SJCRH30 (cell line): ENCODE measurements around the gene ASTN2. TPM values are rescaled to one million over a fixed set of nuclear protein-coding genes. Genes with fewer than 3 reads are reported as not detected.

Source experiments
- DNase-seq, 2 experiments: peaks; one replicate each; pipeline ENCODE4 v3.0.0-alpha.2; 2015 to 2020
- H3K27ac ChIP-seq: fragments of 250-450 bp; sonication (Bioruptor Pico); 2 replicates; pipeline ENCODE4 v1.5.1; 2020; ENCODE audit warnings: mild to moderate bottlenecking, moderate library complexity
- H3K27me3 ChIP-seq: fragments of 250-450 bp; sonication (Bioruptor Pico); 2 replicates; pipeline ENCODE4 v1.5.1; 2020; ENCODE audit warnings: mild to moderate bottlenecking, moderate library complexity
- H3K36me3 ChIP-seq: fragments of 250-450 bp; sonication (Bioruptor Pico); 2 replicates; pipeline ENCODE4 v1.5.1; 2020; ENCODE audit warnings: mild to moderate bottlenecking, moderate library complexity
- H3K4me1 ChIP-seq: fragments of 250-450 bp; sonication (Bioruptor Pico); 2 replicates; pipeline ENCODE4 v1.5.1; 2020; ENCODE audit warnings: mild to moderate bottlenecking, moderate library complexity
- H3K4me3 ChIP-seq: fragments of 250-450 bp; sonication (Bioruptor Pico); 2 replicates; pipeline ENCODE4 v1.5.1; 2020; ENCODE audit warnings: mild to moderate bottlenecking, moderate library complexity
- H3K9me3 ChIP-seq: fragments of 250-450 bp; sonication (Bioruptor Pico); replicated peaks from 2 replicates; pipeline ENCODE4 v1.5.1; 2020; ENCODE audit warnings: mild to moderate bottlenecking, moderate library complexity
- total RNA-seq: library from RNA; depleted of rRNA; stranded (reverse); fragments of >200 nt; shearing (Covaris generic); gene quantifications from 2 replicates; pipeline ENCODE4 v1.2.3, GENCODE V29; 2014

The ASTN2 gene
- total RNA-seq, 1 experiment from 2014 or later: 19.8 TPM

DNA sequence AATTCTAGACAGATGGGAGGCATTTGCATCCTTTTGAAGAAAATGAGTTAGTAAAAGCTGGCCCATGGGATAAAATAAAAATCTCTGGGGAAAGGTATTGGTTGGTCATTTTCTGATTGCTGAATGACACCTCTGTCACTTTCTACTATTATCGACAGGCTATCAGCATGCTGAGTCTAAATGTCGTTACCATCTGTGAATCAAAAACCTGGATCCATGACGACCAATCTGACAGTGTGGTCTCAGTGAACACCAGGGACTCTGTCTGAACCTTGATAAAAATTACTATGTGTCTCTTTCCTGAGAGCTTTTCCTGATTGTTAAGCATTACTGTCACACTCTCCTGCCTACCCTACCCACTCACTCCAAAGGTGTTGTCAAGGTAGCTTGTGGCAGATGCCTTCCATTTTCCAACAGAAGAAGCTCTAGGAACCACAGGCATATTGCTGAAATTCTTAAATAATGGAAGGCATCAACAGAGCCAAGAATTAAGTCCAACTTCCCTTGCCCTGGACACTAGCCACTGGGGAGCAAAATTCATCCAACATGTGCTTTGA, 12.6 kb upstream of the ASTN2 start:
- H3K27ac ChIP-seq: no peak overlapping the region
- no peaks in the 10 kb centered on the region for H3K27me3 ChIP-seq
- no peaks in the 10 kb centered on the region for H3K4me1 ChIP-seq
- no peaks in the 10 kb centered on the region for H3K36me3 ChIP-seq
- no peak overlapping the region for H3K4me3 ChIP-seq
- DNase-seq: no peak
- no peaks in the 10 kb centered on the region for H3K9me3 ChIP-seq

GRCh38 chr9:117425566-117425965, 10.7 kb upstream of the ASTN2 start:
- no peaks in the 10 kb centered on the region for H3K4me1 ChIP-seq
- H3K27me3 ChIP-seq: no peaks in the 10 kb centered on the region
- H3K9me3 ChIP-seq: no peaks in the 10 kb centered on the region
- no peaks in the 10 kb centered on the region for H3K36me3 ChIP-seq
- no peak overlapping the region for H3K27ac ChIP-seq
- no peak for DNase-seq
- no peak overlapping the region for H3K4me3 ChIP-seq

DNA sequence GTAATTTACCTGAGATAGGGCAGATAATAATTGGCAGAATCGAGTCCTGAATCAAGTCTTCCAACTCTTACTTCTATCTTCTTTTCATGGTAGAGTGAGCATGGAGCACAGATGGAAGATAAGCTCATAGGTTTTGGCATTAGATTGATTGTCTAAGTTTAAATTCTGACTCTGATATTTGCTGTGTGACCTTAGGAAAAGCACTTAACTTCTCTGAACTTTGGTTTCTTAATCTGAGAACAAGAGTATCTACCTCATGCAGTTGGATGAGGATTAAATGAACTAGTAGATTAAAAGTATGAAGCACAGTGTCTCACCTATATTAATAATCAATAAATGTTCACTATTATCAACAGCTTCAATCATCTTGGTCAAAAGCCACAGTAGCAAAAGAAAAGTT, 9.4 kb upstream of the ASTN2 start:
- Histone ChIP-seq H3K27me3 (no peaks in the 10 kb centered on the region), H3K9me3 (no peaks in the 10 kb centered on the region), H3K4me3 (no peak overlapping the region), H3K4me1 (no peaks in the 10 kb centered on the region), H3K27ac (no peak overlapping the region), H3K36me3 (no peaks in the 10 kb centered on the region)
- DNase-seq: no peak

DNA sequence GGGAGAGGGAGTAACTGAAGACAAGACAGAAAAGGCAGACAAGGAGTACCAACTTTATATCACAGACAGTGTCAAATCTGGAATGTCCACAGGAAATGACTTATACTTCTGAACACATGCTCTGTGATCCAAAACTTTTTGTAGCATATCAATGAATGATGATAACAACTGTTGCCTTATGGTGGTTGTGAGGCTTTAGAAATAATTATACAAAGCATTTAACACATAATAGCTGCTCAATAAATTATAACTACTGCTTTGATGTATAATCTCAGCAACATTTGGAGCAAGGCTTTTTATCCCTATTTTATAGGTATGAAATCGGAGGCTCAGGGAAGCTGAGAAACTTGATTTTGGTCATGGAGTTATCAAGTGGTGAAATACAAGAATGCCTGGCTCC, 3.3 kb upstream of the ASTN2 start:
- Histone ChIP-seq H3K27ac (peak overlapping the region; percentile 20; the same call in 1 of the 2 replicates), H3K9me3 (no peaks in the 10 kb centered on the region), H3K4me1 (peaks cover 4% of the 10 kb centered on the region), H3K27me3 (no peaks in the 10 kb centered on the region), H3K36me3 (no peaks in the 10 kb centered on the region), H3K4me3 (no peak overlapping the region)
- DNase-seq: peak; percentile 26 to 56

GRCh38 chr9:117416856-117417255, 2.0 kb upstream of the ASTN2 start:
- H3K36me3 ChIP-seq: no peaks in the 10 kb centered on the region; the same call in 1 of the 2 replicates
- H3K4me3 ChIP-seq: no peak overlapping the region
- H3K9me3 ChIP-seq: no peaks in the 10 kb centered on the region
- DNase-seq: no peak
- peaks cover 4% of the 10 kb centered on the region for H3K4me1 ChIP-seq
- H3K27me3 ChIP-seq: no peaks in the 10 kb centered on the region
- H3K27ac ChIP-seq: no peak overlapping the region

- H3K27me3 ChIP-seq: no peaks in the 10 kb centered on the region
- H3K4me3 ChIP-seq: peak overlapping the region; percentile 82
These were observed 579 bp upstream of the ASTN2 start for GRCh38 chr9:117415358-117415914.

DNA sequence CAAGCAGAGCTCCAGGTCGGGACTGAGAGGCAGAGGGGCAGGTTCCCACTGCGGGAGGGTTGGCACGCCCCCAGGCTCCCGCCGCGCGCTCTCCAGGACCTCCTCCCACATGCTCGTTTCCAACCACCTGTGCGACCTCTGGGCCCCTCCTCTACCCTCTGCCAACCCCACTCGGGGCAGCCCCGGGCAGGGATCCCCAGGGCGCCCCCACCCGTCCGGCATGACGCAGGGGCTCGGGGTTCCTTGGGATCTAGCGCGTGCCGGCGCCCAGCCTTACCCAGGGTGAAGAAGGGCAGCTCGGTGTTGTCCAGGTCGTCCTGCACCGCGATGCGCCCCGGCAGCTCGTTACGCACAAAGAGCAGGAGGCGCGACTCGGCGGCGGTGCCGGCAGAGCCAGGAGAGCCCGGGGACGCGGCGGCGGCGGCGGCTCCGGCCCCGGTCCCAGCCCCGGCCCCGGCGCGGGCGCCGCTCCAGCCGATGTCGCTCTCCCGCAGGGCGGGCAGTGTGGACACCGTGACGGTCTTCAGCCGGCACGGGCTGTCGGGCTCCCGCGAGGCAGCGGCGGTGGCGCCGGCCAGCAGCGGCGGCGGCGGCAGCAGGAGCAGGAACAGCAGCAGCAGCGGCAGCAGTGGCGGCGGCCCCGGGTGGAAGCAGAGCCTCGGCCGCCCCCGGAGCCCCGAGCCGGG, 494 bp downstream of the ASTN2 start:
- DNase-seq: peak; percentile 66 to 70

More at GRCh38 chr9:117415358-117415914, 579 bp upstream of the ASTN2 start:
- peaks cover 4% of the 10 kb centered on the region for H3K4me1 ChIP-seq
- DNase-seq: peak; percentile 54 to 66
- no peaks in the 10 kb centered on the region for H3K9me3 ChIP-seq
- H3K27ac ChIP-seq: peak overlapping the region; percentile 36
- H3K36me3 ChIP-seq: no peaks in the 10 kb centered on the region; the same call in 1 of the 2 replicates

GRCh38 chr9:117413346-117414219, 1.3 kb downstream of the ASTN2 start:
- no peaks in the 10 kb centered on the region for H3K27me3 ChIP-seq
- peak overlapping the region; percentile 82 for H3K4me3 ChIP-seq
- no peak for DNase-seq

More for the DNA sequence above, 494 bp downstream of the ASTN2 start:
- peak overlapping the region; percentile 82 for H3K4me3 ChIP-seq
- no peaks in the 10 kb centered on the region for H3K9me3 ChIP-seq
- peak overlapping the region; percentile 40 for H3K27ac ChIP-seq
- no peaks in the 10 kb centered on the region for H3K27me3 ChIP-seq
- peaks cover 4% of the 10 kb centered on the region for H3K4me1 ChIP-seq
- H3K36me3 ChIP-seq: no peaks in the 10 kb centered on the region; the same call in 1 of the 2 replicates

DNA sequence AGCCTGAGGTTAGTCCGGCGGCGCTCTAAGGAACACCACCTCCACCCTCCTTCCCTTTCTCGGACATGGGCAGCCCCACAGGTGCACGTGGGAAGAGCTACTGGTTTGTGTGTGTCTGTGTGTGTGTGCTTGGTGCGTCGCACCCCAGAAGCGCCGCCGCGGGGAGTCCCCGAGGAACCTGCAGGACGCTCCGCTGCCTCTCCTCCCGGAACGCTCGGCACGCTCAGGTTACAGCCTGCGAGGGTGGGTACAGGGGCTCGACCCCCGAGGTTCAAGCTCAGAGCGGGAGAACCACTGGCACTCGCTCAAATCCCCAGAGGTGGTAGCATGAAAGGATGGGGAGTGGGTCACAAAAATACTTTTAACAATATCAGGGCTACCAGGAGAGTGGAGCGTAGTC, 2.0 kb downstream of the ASTN2 start:
- no peaks in the 10 kb centered on the region for H3K9me3 ChIP-seq
- H3K36me3 ChIP-seq: no peaks in the 10 kb centered on the region; the same call in 1 of the 2 replicates
- H3K4me3 ChIP-seq: no peak overlapping the region
- DNase-seq: no peak
- no peaks in the 10 kb centered on the region for H3K27me3 ChIP-seq
- peaks cover 2% of the 10 kb centered on the region for H3K4me1 ChIP-seq
- H3K27ac ChIP-seq: no peak overlapping the region

More at GRCh38 chr9:117413346-117414219, 1.3 kb downstream of the ASTN2 start:
- Histone ChIP-seq H3K9me3 (no peaks in the 10 kb centered on the region), H3K36me3 (no peaks in the 10 kb centered on the region; the same call in 1 of the 2 replicates), H3K4me1 (peaks cover 4% of the 10 kb centered on the region), H3K27ac (peak overlapping the region; percentile 40; the same call in 1 of the 2 replicates)

- H3K36me3 ChIP-seq: no peaks in the 10 kb centered on the region; the same call in 1 of the 2 replicates
- no peak overlapping the region for H3K27ac ChIP-seq
- H3K4me3 ChIP-seq: no peak overlapping the region
- no peaks in the 10 kb centered on the region for H3K4me1 ChIP-seq
- no peak for DNase-seq
- H3K9me3 ChIP-seq: no peaks in the 10 kb centered on the region
- H3K27me3 ChIP-seq: no peaks in the 10 kb centered on the region
These were observed 2.7 kb downstream of the ASTN2 start for GRCh38 chr9:117412006-117412715.

- no peaks in the 10 kb centered on the region for H3K27me3 ChIP-seq
- no peak overlapping the region for H3K4me3 ChIP-seq
- no peaks in the 10 kb centered on the region for H3K4me1 ChIP-seq
- no peak overlapping the region for H3K27ac ChIP-seq
- no peaks in the 10 kb centered on the region for H3K9me3 ChIP-seq
- no peaks in the 10 kb centered on the region; the same call in 1 of the 2 replicates for H3K36me3 ChIP-seq
- DNase-seq: peak; percentile 60 to 81
These were observed 3.3 kb downstream of the ASTN2 start for GRCh38 chr9:117411547-117411946.

- H3K4me3 ChIP-seq: no peak overlapping the region
- DNase-seq: no peak
- no peaks in the 10 kb centered on the region for H3K4me1 ChIP-seq
- H3K36me3 ChIP-seq: no peaks in the 10 kb centered on the region; the same call in 1 of the 2 replicates
- H3K27me3 ChIP-seq: no peaks in the 10 kb centered on the region
- no peak overlapping the region for H3K27ac ChIP-seq
- no peaks in the 10 kb centered on the region for H3K9me3 ChIP-seq
These were observed 5.5 kb downstream of the ASTN2 start for GRCh38 chr9:117409321-117409720.

GRCh38 chr9:117407436-117408022, 7.3 kb downstream of the ASTN2 start:
- Histone ChIP-seq H3K36me3 (no peaks in the 10 kb centered on the region; the same call in 1 of the 2 replicates), H3K27me3 (no peaks in the 10 kb centered on the region), H3K27ac (no peak overlapping the region), H3K4me1 (no peaks in the 10 kb centered on the region), H3K4me3 (no peak overlapping the region), H3K9me3 (no peaks in the 10 kb centered on the region)
- no peak for DNase-seq
